ENCODE results near the gene MLKL.

DNA sequence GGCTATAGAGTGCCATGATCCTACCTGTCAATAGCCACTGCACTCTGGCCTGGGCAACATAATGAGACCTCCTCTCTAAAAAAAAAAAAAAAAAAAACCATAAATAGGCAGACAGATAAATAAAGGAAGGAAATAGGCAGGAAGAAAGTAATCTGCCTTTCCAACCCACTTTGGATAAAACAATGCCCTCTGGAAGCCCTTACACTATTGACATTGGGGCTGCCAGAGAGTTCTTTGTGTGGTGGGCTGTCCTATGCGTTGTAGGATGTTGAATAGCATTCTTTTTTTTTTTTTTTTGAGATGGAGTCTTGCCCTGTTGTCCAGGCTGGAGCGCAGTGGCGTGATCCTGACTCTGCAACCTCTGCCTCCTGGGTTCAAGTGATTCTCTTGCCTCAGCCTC, 26.8 kb downstream of the MLKL start:
- TF ChIP-seq CTCF (IDR thresholded peaks at IDR 0.05): no peak
- TF ChIP-seq USF2 (CRISPR knock-in tag; IDR thresholded peaks at IDR 0.05): no peak

All from WTC11 (cell line).